ENCODE data around the gene RAD51B. TPM values are rescaled to one million over a fixed set of nuclear protein-coding genes. Genes with fewer than 3 reads are reported as not detected.

The RAD51B gene
- total RNA-seq, 1 donor from 2014 or later, result 28.5 TPM

- Histone ChIP-seq H3K4me3 (no peak overlapping the region), H3K27ac (no peak overlapping the region), H3K36me3 (no peaks in the 10 kb centered on the region), H3K27me3 (no peaks in the 10 kb centered on the region), H3K4me1 (peaks cover 16% of the 10 kb centered on the region), H3K9me3 (no peaks in the 10 kb centered on the region)
- intact Hi-C loops (cut with DNase I), result no loop called here
- DNase-seq (ENCODE audit: extremely low spot score in 2 of 2), result no peak
- TF ChIP-seq POLR2AphosphoS5 (IDR thresholded peaks at IDR 0.05; ENCODE audit: insufficient read depth in 1 of 2, low read depth in 1 of 2) (peak; percentile 23 to 65), POLR2A (IDR thresholded peaks at IDR 0.05) (no peak)
Measured at GRCh38 chr14:68495101-68496039, 675.8 kb downstream of the RAD51B start.

GRCh38 chr14:68497011-68497410 is 677.4 kb downstream of the RAD51B start:
- TF ChIP-seq CTCF (IDR thresholded peaks at IDR 0.05), result no peak
- intact Hi-C loops (cut with DNase I), result no loop called here
- H3K4me1 ChIP-seq, result peaks cover 24% of the 10 kb centered on the region
- H3K27me3 ChIP-seq, result no peaks in the 10 kb centered on the region
- no peak for DNase-seq (ENCODE audit: extremely low spot score in 2 of 2)
- no peaks in the 10 kb centered on the region for H3K9me3 ChIP-seq
- no peak overlapping the region for H3K27ac ChIP-seq
- no peaks in the 10 kb centered on the region for H3K36me3 ChIP-seq
- H3K4me3 ChIP-seq, result no peak overlapping the region

- Histone ChIP-seq H3K4me1 (peaks cover 38% of the 10 kb centered on the region), H3K4me3 (no peak overlapping the region), H3K27ac (no peak overlapping the region), H3K27me3 (no peaks in the 10 kb centered on the region), H3K9me3 (no peaks in the 10 kb centered on the region), H3K36me3 (no peaks in the 10 kb centered on the region)
- DNase-seq (ENCODE audit: extremely low spot score in 2 of 2), result no peak
- TF ChIP-seq CTCF (IDR thresholded peaks at IDR 0.05) (no peak), POLR2A (IDR thresholded peaks at IDR 0.05) (no peak), POLR2AphosphoS5 (IDR thresholded peaks at IDR 0.05; ENCODE audit: insufficient read depth in 1 of 2, low read depth in 1 of 2) (no peak)
- intact Hi-C loops (cut with DNase I), result no loop called here
Measured at GRCh38 chr14:68499451-68499850, 679.9 kb downstream of the RAD51B start.

GRCh38 chr14:68501171-68501570 is 681.6 kb downstream of the RAD51B start:
- Histone ChIP-seq H3K9me3 (no peaks in the 10 kb centered on the region), H3K36me3 (no peaks in the 10 kb centered on the region), H3K4me1 (peaks cover 32% of the 10 kb centered on the region), H3K27me3 (no peaks in the 10 kb centered on the region), H3K4me3 (no peak overlapping the region), H3K27ac (no peak overlapping the region)
- no peak for DNase-seq (ENCODE audit: extremely low spot score in 2 of 2)
- no peak for TF ChIP-seq POLR2A (IDR thresholded peaks at IDR 0.05)
- no peak for TF ChIP-seq POLR2AphosphoS5 (IDR thresholded peaks at IDR 0.05; ENCODE audit: insufficient read depth in 1 of 2, low read depth in 1 of 2)
- TF ChIP-seq CTCF (IDR thresholded peaks at IDR 0.05), result no peak
- intact Hi-C loops (cut with DNase I), result no loop called here

GRCh38 chr14:68501614-68502052 is 682.1 kb downstream of the RAD51B start:
- Histone ChIP-seq H3K27ac (no peak overlapping the region), H3K27me3 (no peaks in the 10 kb centered on the region), H3K4me3 (no peak overlapping the region), H3K36me3 (no peaks in the 10 kb centered on the region), H3K9me3 (no peaks in the 10 kb centered on the region), H3K4me1 (peaks cover 37% of the 10 kb centered on the region)
- intact Hi-C loops (cut with DNase I), result no loop called here
- TF ChIP-seq POLR2AphosphoS5 (IDR thresholded peaks at IDR 0.05; ENCODE audit: insufficient read depth in 1 of 2, low read depth in 1 of 2) (no peak), CTCF (IDR thresholded peaks at IDR 0.05) (no peak), POLR2A (IDR thresholded peaks at IDR 0.05) (no peak)
- no peak for DNase-seq (ENCODE audit: extremely low spot score in 2 of 2)

All from vagina (tissue), 2 donors.